ENCODE results near the gene RAD23A.

GRCh38 chr19:12907166-12907565 lies 38.5 kb upstream of the RAD23A start:
- TF ChIP-seq CTCF (IDR thresholded peaks at IDR 0.05), result no peak
- TF ChIP-seq ZFX (IDR thresholded peaks at IDR 0.05; ENCODE audit: borderline replicate concordance), result no peak
